ENCODE results near the gene PPP1R9B.

- no peak for TF ChIP-seq EZH2 (IDR thresholded peaks at IDR 0.05)
- no peak for TF ChIP-seq POLR2AphosphoS5 (IDR thresholded peaks at IDR 0.05; ENCODE audit: borderline replicate concordance, low read depth, low read length)
Measured at GRCh38 chr17:50183421-50183994, 33.0 kb upstream of the PPP1R9B start.
